Measurements from ENCODE around the gene HYI. TPM values are rescaled to one million over a fixed set of nuclear protein-coding genes. Genes with fewer than 3 reads are reported as not detected.

The HYI gene
- total and polyA plus RNA-seq, 4 donors: 26.9 to 34.9 (median 29.8) TPM

- H3K36me3 ChIP-seq (ENCODE audit: control insufficient read depth in 4 of 4, insufficient read depth in 3 of 4, low read depth in 1 of 4, low read length in 3 of 4): peaks cover 16 to 28% (median 19%) of the 10 kb centered on the region in 4 donors
- peaks cover 9 to 55% (median 39%) of the 10 kb centered on the region in 4 donors for H3K4me1 ChIP-seq (ENCODE audit: control insufficient read depth in 4 of 4, insufficient read depth in 4 of 4, low read length in 3 of 4)
- WGBS: 93% methylated on average over 22 of the region's 22 CpGs
- no peak overlapping the region for H3K27ac ChIP-seq (ENCODE audit: low read depth in 1 of 2, low read length in 2 of 2)
- H3K27me3 ChIP-seq (ENCODE audit: control insufficient read depth in 4 of 4, insufficient read depth in 4 of 4, low read length in 3 of 4): no peaks in the 10 kb centered on the region
- no peak overlapping the region for H3K9ac ChIP-seq (ENCODE audit: low read depth in 1 of 2, low read length in 2 of 2)
- no peaks in the 10 kb centered on the region for H3K9me3 ChIP-seq (ENCODE audit: control insufficient read depth in 4 of 4, low read length in 3 of 4)
- no peak overlapping the region for H3K4me3 ChIP-seq (ENCODE audit: low read depth in 1 of 3, low read length in 3 of 3)
- TF ChIP-seq SP1 (IDR thresholded peaks at IDR 0.05): no peak
- TF ChIP-seq ZBTB33 (IDR thresholded peaks at IDR 0.05): no peak
- TF ChIP-seq MAX (IDR thresholded peaks at IDR 0.05): no peak
- no peak for TF ChIP-seq HNF4A (conservative IDR thresholded peaks at IDR 0.05)
- TF ChIP-seq HNF4G (IDR thresholded peaks at IDR 0.05): no peak
- no peak for TF ChIP-seq GABPA (IDR thresholded peaks at IDR 0.05 in 1 of 2, conservative IDR thresholded peaks at IDR 0.05 in 1 of 2)
- no peak for TF ChIP-seq RXRA (IDR thresholded peaks at IDR 0.05)
- no peak for TF ChIP-seq FOXA2 (IDR thresholded peaks at IDR 0.05)
- TF ChIP-seq, protein P1, sequence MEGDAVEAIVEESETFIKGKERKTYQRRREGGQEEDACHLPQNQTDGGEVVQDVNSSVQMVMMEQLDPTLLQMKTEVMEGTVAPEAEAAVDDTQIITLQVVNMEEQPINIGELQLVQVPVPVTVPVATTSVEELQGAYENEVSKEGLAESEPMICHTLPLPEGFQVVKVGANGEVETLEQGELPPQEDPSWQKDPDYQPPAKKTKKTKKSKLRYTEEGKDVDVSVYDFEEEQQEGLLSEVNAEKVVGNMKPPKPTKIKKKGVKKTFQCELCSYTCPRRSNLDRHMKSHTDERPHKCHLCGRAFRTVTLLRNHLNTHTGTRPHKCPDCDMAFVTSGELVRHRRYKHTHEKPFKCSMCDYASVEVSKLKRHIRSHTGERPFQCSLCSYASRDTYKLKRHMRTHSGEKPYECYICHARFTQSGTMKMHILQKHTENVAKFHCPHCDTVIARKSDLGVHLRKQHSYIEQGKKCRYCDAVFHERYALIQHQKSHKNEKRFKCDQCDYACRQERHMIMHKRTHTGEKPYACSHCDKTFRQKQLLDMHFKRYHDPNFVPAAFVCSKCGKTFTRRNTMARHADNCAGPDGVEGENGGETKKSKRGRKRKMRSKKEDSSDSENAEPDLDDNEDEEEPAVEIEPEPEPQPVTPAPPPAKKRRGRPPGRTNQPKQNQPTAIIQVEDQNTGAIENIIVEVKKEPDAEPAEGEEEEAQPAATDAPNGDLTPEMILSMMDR (IDR thresholded peaks at IDR 0.05; ENCODE audit: low read depth, low read length, missing input control): no peak
- TF ChIP-seq TAF1 (conservative IDR thresholded peaks at IDR 0.05): no peak
- TF ChIP-seq JUND (IDR thresholded peaks at IDR 0.05): no peak
- no peak for TF ChIP-seq REST (IDR thresholded peaks at IDR 0.05)
- TF ChIP-seq NR2F2 (IDR thresholded peaks at IDR 0.05): no peak
- TF ChIP-seq FOXA1 (IDR thresholded peaks at IDR 0.05): no peak
- TF ChIP-seq RAD21 (IDR thresholded peaks at IDR 0.05): no peak
- no peak for TF ChIP-seq EGR1 (IDR thresholded peaks at IDR 0.05; ENCODE audit: low read depth in 2 of 2)
- DNase-seq (ENCODE audit: low spot score): peak; percentile 32
Observed at GRCh38 chr1:43451701-43452532, 1.8 kb downstream of the HYI start.

Data from liver (tissue), 9 donors.